Loucy (cell line): Measurements from ENCODE around the gene PARVB.

Source experiments
- H2AFZ ChIP-seq: fragments of 200-600 bp; sonication (generic); 2 replicates; pipeline ENCODE4 v1.6.0; 2016; ENCODE audit warnings: antibody characterized with exemption, mild to moderate bottlenecking, low read length, moderate library complexity
- H3F3A ChIP-seq: fragments of 200-600 bp; 2 replicates; pipeline ENCODE4 v1.6.0; 2016; ENCODE audit warnings: antibody characterized with exemption, low read depth, mild to moderate bottlenecking
- H3K27me3 ChIP-seq: fragments of 200-600 bp; sonication (generic); 2 replicates; pipeline ENCODE4 v1.6.1; 2014; ENCODE audit warnings: low read length, mild to moderate bottlenecking; ENCODE audit not compliant: insufficient read depth, poor library complexity, severe bottlenecking
- H3K36me3 ChIP-seq: fragments of 200-600 bp; sonication (generic); 2 replicates; pipeline ENCODE4 v1.6.1; 2016; ENCODE audit warnings: low read length; ENCODE audit not compliant: insufficient read depth
- H3K4me1 ChIP-seq: fragments of 200-600 bp; sonication (generic); 2 replicates; pipeline ENCODE4 v1.5.1; 2014; ENCODE audit warnings: low read length, mild to moderate bottlenecking; ENCODE audit not compliant: insufficient read depth, poor library complexity, severe bottlenecking
- H3K4me2 ChIP-seq: fragments of 200-600 bp; sonication (generic); 2 replicates; pipeline ENCODE4 v1.6.0; 2014; ENCODE audit warnings: antibody characterized with exemption, low read length, low read depth, mild to moderate bottlenecking; ENCODE audit not compliant: poor library complexity, severe bottlenecking
- H3K4me3 ChIP-seq: fragments of 200-600 bp; sonication (generic); 2 replicates; pipeline ENCODE4 v1.5.1; 2014; ENCODE audit warnings: low read length, mild to moderate bottlenecking, mixed read lengths; ENCODE audit not compliant: poor library complexity, severe bottlenecking
- H3K79me2 ChIP-seq: fragments of 200-600 bp; sonication (generic); 2 replicates; pipeline ENCODE4 v1.6.1; 2014; ENCODE audit warnings: low read length; ENCODE audit not compliant: insufficient read depth
- H3K9ac ChIP-seq: fragments of 200-600 bp; sonication (generic); 2 replicates; pipeline ENCODE4 v1.6.0; 2014; ENCODE audit warnings: mild to moderate bottlenecking, low read depth, low read length, moderate library complexity; ENCODE audit not compliant: poor library complexity, severe bottlenecking
- H3K9me2 ChIP-seq: fragments of 200-600 bp; sonication (generic); replicated peaks from 2 replicates; pipeline ENCODE4 v1.6.1; 2016; ENCODE audit warnings: low read depth, low read length, mixed read lengths
- H3K9me3 ChIP-seq: fragments of 200-600 bp; sonication (generic); 2 replicates; pipeline ENCODE4 v1.6.1; 2014; ENCODE audit warnings: mild to moderate bottlenecking, antibody characterized with exemption, low read length, low read depth; ENCODE audit not compliant: insufficient read depth
- H4K20me1 ChIP-seq: fragments of 200-600 bp; sonication (generic); 2 replicates; pipeline ENCODE4 v1.6.0; 2014; ENCODE audit warnings: antibody characterized with exemption, low read length, mild to moderate bottlenecking; ENCODE audit not compliant: insufficient read depth, poor library complexity, severe bottlenecking
- CTCF ChIP-seq: fragments of 200-600 bp; sonication (generic); conservative IDR thresholded peaks from 2 replicates; pipeline ENCODE4 v1.5.1; 2014; ENCODE audit warnings: mild to moderate bottlenecking, antibody characterized with exemption, low read length
- EZH2phosphoT487 ChIP-seq: fragments of 200-600 bp; IDR thresholded peaks from 2 replicates; pipeline ENCODE4 v1.6.1; 2018; ENCODE audit warnings: antibody characterized with exemption, mild to moderate bottlenecking, moderate library complexity, borderline replicate concordance

The PARVB gene

DNA sequence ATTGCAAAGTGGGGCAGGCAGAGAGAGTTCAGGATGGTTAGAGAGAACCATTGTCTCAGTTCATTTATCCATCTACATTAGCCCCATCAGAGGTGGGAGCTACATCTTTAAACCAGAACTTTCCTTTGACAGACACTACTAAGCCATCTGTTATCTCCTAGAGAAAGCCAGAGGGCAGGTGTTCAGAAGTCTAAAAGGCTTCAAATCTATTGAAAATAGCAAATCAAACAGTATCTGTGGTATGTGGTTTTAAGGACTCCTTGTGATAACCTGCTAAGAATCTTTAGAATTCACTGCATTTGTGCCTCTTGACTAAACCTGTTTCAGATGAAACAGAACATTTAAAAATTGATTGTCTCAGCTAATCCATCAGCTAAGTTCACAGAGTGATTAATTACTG, 112.7 kb downstream of the PARVB start:
- Histone ChIP-seq H3K27me3 (no peaks in the 10 kb centered on the region), H4K20me1 (no peaks in the 10 kb centered on the region), H3F3A (no peaks in the 10 kb centered on the region; the same call in 1 of the 2 replicates), H3K4me1 (peaks cover 11% of the 10 kb centered on the region), H3K79me2 (no peaks in the 10 kb centered on the region), H2AFZ (no peak overlapping the region), H3K4me2 (no peak overlapping the region), H3K9me2 (no peaks in the 10 kb centered on the region), H3K9me3 (peaks cover 4% of the 10 kb centered on the region; the same call in 1 of the 2 replicates), H3K36me3 (no peaks in the 10 kb centered on the region; the same call in 1 of the 2 replicates), H3K4me3 (no peak overlapping the region), H3K9ac (no peak overlapping the region)
- no peak for TF ChIP-seq EZH2phosphoT487
- no peak for TF ChIP-seq CTCF

GRCh38 chr22:44137415-44137814, 113.3 kb downstream of the PARVB start:
- peaks cover 11% of the 10 kb centered on the region for H3K4me1 ChIP-seq
- H3K27me3 ChIP-seq: no peaks in the 10 kb centered on the region
- H2AFZ ChIP-seq: no peak overlapping the region
- H3K9me2 ChIP-seq: no peaks in the 10 kb centered on the region
- TF ChIP-seq CTCF (no peak), EZH2phosphoT487 (no peak)
- H3K4me2 ChIP-seq: no peak overlapping the region
- H3K9me3 ChIP-seq: peaks cover 4% of the 10 kb centered on the region; the same call in 1 of the 2 replicates
- no peaks in the 10 kb centered on the region for H3K79me2 ChIP-seq
- H4K20me1 ChIP-seq: no peaks in the 10 kb centered on the region
- no peaks in the 10 kb centered on the region; the same call in 1 of the 2 replicates for H3F3A ChIP-seq
- H3K9ac ChIP-seq: no peak overlapping the region
- no peaks in the 10 kb centered on the region; the same call in 1 of the 2 replicates for H3K36me3 ChIP-seq
- no peak overlapping the region for H3K4me3 ChIP-seq

- H4K20me1 ChIP-seq: no peaks in the 10 kb centered on the region
Measured at GRCh38 chr22:44139773-44140172, 115.7 kb downstream of the PARVB start.

More at GRCh38 chr22:44139773-44140172, 115.7 kb downstream of the PARVB start:
- Histone ChIP-seq H3K79me2 (no peaks in the 10 kb centered on the region), H3K9ac (no peak overlapping the region), H3K9me2 (no peaks in the 10 kb centered on the region), H2AFZ (no peak overlapping the region), H3K4me3 (no peak overlapping the region), H3K9me3 (peaks cover 4% of the 10 kb centered on the region; the same call in 1 of the 2 replicates), H3K36me3 (no peaks in the 10 kb centered on the region; the same call in 1 of the 2 replicates), H3K27me3 (no peaks in the 10 kb centered on the region), H3K4me1 (peaks cover 4% of the 10 kb centered on the region), H3K4me2 (no peak overlapping the region), H3F3A (no peaks in the 10 kb centered on the region; the same call in 1 of the 2 replicates)
- TF ChIP-seq CTCF (no peak), EZH2phosphoT487 (no peak)
